Measurements from ENCODE around the gene SOX12.
"Not testable (repeated sequence)": the region's sequence is repeated elsewhere in the genome, so short reads cannot be mapped to it uniquely, and the experiment has no call there.

The SOX12 gene

DNA sequence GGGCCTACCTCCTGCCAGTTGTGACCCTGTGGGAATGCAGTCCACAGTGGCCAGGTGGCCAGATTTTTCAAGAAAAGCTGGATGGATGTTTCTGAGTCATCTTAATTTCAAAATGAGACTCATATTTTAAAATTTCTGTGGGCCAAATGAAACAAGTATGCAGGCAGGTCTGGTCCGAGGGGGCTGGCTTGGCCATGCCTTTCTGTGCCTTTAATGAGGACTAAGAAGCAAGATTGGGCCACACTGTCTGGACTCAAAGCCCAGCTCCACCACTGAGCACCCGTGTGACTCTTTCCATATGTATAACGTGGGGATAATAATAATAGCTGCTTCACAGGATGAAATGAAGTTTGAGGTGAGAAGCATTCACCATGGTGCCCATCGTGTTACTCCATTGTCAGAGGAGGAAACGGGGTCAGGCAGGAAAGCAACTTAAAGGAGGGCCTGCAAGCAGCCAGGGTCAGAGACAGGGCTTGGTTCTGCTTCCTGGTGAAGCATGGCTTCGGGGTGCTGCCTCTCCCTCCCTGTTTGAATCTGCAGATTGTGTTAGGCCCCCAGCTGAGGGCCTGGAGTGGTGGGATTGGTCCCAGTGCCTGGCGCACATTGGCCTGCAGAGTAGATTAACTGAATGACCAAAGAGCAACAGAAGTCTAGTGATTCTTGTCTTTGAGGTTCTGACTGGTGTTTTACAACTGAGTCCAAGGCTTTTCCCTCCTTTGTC, 3.8 kb downstream of the SOX12 start:
- DNase-seq: no peak

DNA sequence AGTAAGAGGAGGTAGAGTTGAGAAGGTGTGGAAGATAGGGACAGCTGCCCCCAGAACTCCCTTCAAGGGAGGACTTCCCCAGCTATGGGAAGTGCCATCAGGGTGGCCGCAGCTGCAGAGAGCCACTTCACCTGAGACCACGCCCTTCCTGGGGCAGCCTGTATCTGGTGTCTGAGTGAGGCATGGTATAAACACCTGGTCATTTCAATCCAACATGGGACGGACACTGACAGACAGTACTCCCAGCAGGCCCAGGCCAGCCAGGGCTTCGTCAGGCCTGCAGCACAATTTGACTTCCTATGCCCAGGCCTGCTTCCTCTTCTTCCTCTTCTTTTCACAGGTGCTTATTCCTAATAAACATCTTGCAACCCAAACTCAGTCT, 4.5 kb downstream of the SOX12 start:
- DNase-seq: no peak

DNA sequence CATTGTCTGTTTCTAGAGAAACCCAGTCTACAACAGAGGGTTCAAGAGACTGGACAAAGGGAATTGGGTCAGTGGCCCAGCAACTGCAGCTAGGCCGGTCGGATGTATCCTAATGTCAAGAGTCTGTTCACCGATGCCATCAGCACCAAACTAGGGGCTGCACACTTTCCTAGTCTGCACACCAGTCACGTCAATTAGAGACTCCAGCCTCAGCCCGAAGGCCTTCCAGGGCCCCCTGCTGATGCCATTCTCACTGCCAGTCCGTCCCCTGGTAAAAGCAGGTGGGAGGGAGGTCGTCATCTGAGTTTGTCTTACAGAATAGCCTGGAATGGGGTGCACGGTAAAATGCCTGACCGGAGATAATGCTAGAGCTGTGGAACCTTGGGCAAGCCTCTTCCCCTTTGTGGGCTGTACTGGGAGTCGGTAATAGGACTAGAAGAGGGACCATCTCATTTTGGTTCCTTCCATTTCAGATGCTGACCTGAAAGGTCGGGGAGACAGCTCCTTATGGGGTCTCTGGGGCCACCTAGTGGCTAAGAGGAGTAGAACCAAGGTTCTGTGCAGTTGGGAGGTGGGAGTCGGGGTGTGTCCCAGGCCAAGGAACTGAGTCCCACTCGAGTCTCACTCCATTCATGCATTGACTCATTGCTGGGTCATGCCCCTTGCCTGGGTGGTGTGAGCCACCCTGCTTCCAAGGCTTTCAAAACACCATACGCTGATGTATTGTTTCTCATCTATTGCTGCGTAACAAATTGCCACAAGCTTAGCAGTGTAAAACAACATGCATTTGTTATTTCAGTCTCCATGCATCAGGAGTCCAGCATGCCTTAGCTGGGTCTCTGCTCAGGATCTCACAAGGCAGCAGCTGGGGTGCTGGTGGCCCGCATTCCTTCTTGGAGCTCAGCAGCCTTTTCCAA, 5.1 kb downstream of the SOX12 start:
- peak; percentile 38 to 71 (median 56) for DNase-seq

DNA sequence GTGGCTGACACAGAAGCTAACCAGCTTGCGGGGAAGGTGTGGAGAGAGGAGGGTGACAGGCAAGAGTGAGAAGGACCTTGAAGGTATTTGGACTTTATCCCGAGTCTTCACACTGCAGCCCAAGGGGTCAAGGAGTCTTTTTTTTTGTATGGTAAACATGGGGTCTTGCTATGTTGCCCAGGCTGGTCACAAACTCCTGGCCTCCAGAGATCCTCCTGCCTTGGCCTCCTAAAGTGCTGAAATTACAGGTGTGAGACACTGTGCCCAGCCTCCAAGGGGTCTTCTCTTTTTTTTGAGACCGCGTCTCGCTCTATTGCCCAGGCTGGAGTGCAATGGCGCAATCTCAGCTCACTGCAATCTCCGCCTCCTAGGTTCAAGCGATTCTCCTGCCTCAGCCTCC, 9.2 kb downstream of the SOX12 start:
- DNase-seq: no peak

DNA sequence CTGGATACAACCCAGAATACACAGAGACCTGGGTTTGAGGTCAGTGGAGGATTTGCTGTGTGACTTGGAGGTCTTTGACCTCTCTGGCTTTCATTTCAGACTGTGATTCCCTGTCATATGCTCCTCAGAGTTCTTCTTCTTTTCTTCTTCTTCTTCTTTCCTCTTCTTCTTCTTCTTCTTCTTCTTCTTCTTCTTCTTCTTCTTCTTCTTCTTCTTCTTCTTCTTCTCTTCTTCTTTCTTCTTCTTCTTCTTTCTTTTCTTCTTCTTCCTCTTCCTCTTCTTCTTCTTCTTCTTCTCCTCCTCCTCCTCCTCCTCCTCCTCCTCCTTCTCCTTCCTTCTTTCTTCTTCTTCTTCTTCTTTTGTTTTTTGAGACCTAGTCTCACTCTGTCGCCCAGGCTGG, 10.7 kb downstream of the SOX12 start:
- not testable (repeated sequence) for DNase-seq

DNA sequence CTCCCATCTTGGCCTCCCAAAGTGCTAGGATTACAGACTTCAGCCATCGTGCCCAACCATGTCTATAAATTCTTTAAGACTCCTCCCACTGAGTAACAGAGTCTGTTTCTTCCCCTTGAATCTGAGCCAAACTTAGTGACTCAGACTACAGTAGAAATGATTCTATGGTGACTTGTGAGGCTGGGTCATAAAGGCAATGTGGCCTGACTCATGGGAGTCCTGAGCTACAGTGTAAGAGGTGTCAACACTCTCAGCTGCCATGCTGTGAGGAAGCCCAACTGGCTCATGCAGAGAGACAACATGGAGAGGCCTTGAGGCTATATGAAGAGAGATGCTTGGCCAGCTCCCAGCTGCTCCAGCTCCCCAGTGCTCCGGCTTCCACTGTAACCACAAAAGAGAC, 16.3 kb downstream of the SOX12 start:
- DNase-seq: no peak

DNA sequence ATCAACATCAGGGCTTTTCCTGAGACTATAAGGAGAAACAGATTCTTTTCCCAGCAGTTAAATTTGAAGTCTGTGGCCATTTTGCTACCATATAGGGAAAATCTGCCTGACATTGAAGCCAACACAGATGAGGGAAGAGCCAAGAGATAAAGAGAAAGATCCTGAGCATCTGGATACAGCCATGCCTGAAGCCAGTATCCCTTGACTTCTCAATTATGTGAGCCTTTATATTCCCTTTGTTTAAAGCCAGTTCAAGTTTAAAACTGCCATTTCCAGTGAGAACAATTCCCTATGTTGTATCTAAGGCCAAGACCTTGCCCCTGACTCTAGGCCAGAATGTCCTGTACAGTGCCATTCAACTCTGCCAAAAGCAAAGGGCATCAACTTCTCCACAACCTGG, 17.8 kb downstream of the SOX12 start:
- no peak for DNase-seq

DNA sequence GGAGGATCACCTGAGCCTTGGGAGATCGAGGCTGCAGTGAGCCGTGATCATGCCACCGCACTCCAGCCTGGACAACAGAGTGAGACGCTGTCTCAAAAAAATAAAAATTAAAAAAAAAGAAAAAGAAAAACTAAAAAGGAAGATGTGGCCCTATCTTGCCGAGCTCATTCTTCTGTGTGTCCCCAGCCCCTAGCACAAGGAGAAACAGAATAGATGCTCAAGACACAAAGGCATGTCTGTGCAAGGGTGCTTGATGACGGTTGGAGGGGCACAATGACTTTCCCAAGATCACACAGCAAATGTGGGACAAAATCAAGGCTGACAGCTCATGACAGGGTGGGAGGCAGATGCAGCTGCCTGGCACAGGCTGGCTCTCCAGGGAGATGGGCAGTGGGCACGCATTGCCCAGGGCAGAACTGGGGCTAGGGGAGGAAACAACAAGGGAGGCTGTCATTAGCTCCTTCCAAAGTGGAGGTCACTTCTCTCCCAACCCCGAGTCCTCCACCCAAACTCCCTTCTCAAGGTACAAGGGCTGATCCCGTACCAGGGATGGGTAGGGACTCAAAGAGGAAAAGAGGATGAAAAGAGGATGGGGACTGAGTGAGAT, 20.8 kb downstream of the SOX12 start:
- no peak for DNase-seq

DNA sequence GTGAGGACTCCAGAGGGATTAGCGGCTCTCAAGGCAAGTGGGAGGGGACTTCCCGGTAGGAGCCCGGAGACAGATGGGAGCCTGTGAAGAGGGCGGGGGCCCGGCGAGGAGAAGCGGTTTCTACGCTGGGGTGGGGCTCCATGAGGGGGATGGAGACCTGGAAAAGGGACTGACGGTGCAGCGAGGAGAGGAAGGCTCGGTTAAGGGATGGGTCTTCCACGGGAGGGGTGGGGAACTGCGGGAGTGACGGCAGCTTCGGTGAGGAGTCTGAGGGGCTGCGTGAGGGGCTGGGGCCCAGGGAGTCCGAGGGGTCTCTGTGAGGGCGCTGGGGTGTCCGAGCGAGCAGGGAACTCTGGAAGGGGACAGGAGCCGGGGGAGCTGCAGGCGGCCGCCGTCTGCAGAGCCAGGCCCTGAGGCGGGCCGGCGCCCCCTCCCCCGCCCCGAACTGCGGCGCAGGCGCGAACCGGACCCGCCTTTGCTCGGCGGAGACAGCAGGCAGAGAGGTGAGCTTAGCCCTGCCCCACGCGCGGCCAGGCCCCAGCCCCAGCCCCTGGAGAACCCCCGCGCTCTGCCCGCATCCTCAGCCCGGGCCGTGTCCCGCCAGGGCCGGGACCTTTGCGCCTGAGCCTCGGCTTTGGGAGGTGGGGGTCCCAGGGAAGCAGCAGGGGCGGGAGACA, 21.4 kb downstream of the SOX12 start, which contains the start of gene NRSN2:
Gene NRSN2 (plus strand): TSS at position 472 of the 677 bp plus-strand sequence. CDS start 2,533 bp downstream, outside the sequence.
- DNase-seq: peak in 2 of 6 experiments; percentile 5 to 27

DNA sequence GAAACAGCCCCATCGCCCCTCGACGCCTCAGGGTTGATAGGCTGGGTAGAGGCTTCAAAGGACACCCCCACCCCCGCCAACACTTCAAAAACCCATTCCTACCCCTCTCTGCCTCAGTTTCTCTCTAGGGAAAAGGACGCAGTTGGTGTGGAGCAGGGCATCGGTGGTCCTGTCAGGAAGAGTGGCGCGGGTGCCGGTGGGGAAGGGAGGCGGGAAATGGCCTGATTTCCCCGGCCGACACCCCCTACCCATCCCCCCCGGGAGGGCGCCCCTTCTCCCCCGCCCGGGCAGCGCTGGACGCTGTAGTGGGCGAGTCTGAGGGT, 21.9 kb downstream of the SOX12 start:
- DNase-seq: no peak

DNA sequence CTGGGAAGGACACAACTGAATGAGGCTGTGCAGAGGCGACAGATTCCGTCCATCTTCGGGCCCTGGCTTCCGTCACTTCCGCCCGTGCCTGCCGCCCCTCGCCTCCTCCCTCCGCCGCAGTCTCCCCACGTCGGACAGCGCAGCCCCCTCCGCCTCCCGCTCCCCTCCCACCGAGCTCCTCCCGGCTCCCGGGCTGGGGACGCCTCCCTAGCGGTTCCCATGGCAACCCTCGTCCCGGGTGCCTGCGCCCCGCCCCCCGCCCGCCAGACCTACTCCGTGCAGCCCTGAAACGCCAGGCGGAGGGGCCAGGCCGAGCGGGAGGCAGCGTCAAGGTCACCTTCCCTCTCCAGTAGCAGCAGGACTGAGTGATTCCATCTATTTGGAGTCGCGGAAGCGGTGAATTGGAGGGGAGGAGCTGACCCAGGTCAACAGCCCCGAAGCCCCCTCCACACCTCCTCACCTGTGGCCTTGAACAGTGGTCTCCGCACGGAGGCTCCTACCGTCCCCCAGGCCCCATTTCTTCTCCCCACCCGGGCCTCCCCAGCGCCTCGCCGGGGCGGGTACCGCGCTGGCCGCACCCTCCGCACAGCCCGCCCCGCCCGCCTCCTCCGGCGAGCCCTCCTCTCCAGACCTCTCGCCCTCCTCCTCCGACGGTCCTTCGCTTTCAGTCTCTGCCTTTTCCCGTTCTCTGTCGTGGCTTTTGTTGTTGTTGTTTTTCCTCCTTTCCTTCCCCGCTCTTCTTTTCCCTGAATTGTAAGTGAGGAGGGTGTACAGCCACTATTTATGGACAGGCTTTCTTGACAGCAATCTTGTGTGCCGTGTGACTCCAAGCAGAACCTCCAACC, 22.5 kb downstream of the SOX12 start:
- peak in 5 of 6 experiments; percentile 34 to 68 (median 43) for DNase-seq

DNA sequence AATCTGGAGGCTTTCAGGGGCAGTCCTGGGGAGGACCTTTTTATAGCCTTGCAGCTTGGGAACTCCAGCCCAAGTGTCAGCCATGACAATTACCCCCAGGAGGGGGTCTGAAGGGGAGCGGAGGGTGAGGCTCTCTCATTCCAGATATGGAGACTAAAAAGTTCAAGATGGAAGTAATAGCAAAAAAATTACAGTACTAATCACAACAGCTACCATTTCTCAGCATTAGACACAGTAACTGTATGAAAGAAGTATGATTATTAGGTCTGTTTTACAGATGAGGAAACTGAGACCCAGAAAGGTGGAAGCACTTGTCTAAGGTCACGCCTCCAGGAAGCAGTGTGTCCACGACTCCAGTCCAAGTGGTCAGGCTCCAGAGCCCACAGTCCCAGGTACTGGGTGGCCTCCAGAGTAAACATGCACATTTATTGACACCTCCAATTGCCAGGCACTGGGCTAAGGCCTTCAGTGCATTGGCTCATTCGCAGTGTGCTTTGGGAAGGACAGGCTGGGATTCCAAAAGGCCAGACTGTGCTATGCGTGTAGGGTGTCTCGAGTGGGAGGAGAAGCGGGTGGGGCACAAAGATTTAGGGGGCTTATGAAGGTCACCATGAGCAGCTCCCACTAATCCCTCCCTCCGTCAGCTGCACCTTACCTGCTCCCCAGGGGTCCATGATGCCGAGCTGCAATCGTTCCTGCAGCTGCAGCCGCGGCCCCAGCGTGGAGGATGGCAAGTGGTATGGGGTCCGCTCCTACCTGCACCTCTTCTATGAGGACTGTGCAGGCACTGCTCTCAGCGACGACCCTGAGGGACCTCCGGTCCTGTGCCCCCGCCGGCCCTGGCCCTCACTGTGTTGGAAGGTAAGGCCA, 23.9 kb downstream of the SOX12 start:
- no peak for DNase-seq

DNA sequence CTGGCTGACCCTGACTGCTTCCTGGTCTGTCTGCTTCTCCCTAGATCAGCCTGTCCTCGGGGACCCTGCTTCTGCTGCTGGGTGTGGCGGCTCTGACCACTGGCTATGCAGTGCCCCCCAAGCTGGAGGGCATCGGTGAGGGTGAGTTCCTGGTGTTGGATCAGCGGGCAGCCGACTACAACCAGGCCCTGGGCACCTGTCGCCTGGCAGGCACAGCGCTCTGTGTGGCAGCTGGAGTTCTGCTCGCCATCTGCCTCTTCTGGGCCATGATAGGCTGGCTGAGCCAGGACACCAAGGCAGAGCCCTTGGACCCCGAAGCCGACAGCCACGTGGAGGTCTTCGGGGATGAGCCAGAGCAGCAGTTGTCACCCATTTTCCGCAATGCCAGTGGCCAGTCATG, 27.8 kb downstream of the SOX12 start:
- DNase-seq: no peak

DNA sequence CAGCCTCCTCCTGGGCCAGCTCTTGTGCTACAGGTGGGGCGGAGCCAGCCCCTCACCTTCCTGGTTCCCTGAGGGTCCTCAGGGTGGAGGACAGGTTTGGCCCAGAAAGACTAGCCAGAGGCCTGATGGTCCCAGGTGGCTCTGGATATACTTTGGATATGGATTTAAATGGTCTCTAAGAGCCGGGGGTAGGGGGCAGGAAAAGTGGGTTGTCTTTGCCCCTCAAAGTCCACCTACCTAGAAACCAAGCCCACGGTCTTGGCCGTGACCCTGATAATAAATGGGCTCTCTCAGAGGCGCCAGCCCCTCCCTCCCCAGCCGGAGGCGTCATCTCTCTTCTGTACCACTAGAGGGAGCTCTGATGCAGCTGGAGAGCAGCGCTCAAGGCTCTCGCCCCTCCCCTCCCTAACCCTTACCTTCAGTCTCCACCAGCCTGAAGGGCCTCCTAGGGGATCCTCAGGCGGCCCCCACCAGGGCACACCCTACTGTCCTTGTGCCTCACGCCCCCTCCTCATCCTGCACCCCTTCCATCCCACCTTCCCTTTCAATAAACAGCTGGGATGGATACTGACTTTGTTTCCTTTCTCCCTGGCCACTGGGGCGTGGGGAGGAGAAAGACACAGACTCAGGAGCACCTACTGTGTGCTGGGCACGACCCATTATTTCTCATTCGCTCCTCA, 29.1 kb downstream of the SOX12 start:
- peak; percentile 57 to 88 (median 70) for DNase-seq

DNA sequence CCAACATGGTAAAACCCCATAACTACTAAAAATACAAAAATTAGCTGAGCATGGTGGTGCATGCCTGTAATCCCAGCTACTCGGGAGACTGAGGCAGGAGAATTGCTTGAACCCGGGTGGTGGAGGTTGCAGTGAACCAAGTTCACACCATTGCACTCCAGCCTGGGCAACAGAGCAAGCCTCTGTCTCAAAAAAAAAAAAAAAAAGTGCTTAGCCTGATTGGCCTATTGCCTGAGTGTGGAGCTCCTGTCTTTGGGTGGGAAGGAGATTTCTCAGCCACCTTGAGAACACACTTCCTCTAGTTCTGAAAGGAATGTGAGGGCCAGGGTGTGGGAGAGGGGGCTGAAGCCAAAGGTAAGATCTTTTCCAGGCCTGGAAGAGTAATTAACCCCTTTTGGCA, 30.8 kb downstream of the SOX12 start:
- DNase-seq: not testable (repeated sequence)

DNA sequence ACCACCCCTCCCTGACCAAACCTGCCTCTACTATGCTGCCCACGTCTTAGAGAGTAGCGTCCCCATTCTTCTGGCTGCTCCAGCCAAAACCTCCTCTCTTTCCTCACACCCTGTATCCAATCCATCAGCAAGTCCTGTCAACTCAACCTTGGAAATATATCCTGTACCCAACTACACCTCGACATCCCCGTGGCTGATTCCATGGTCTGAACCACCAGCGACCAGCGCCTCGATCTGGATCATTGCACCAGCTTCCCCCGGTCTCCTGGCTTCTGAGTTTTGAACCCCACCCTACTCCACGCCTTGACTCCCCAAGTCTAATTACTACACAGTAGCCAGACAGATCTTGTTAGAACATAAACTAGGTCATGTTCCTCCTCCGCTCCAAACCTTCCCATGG, 31.4 kb downstream of the SOX12 start:
- no peak for DNase-seq

DNA sequence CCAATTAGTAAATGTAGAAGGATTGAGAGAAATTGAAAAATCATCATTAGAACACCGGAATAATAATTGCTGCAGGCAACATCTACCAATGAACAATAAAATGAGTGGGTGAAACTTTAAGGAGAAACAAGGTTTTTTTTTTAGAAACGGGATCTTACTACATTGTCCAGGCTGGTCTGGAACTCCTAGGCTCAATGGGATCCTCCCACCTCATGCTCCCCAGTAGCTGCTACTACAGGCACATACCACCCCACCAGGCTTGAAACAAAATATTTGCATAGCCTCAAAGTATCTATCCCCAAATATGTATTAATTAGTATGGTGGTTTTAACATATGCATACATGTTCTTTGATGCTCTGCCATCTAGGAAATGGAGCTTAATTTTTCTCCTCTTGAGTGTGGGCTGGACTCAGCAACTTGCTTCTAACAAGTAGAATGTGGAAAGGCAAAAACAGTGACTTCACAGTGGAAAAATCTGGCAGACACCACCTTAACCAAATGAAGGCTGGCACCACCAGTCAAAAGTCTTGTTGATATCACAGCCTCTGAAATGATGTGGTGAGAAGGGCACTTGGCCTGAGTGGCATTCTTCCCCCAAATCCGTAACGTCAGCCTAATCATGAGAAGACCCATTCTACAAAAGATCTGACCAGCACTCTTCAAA, 33.7 kb downstream of the SOX12 start:
- DNase-seq: no peak

DNA sequence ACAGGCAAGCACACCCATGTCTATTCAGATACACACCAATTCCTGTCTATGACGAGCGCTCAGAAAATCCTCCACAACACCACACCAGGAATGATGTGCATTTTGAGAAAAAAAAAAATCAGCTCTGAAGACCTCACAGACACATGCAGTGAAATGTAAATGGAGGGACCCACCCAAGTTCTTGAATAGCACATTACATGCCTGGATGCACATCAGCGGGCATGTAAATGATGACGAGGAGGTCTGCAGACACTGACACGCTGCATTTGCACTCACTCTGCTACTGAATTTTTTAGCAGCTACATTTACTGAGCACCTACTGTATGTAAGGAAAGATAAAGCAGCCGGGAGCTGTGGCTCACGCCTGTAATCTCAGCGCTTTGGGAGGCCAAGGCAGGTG, 36.2 kb downstream of the SOX12 start:
- DNase-seq: no peak

DNA sequence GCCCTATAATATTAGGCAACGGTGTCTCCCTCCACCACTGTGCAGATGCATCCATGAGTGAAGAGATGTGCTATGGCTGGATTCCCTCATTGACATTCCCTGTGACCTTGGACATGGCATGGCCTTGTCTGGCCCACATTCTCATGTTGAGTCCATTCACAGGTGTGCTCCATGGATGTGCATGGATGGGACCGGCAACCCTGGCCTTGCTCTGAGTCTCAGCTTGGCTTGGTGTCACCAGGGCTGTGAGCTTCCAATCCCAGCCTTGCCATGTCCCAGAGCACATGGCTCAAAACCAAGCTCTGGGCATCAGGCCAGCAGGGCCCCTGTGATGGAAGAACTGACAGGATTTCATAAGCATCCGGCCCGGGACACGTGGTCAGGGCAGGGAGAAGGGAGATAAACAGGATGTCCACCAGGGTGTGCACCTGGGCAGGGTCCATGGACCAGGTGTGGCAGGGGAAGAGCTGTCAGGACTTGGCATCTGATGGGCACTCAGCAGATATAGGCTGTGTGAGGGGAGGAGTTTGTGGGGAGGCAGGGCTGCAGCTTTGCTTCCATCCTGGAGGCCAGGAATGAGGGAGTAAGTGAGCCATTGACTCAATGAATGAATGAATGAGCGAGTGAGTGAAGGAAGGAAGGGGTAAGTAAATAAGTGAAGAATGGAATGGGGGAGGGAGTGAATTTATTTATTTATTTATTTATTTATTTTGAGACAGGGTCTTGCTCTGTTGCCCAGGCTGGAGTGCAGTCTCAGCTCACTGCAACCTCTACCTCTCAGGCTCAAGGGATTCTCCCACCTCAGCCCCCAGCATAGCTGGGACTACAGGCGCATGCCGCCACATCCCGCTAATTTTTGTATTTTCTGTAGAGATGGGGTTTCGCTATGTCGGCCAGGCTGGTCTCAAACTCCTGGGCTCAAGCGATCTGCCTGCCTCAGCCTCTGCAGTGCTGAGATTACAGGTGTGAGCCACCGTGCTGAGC, 37.2 kb downstream of the SOX12 start:
- peak in 2 of 6 experiments; percentile 7 to 10 for DNase-seq

All from stimulated activated naive CD4-positive, alpha-beta T cell (primary cell).